GM12878 (cell line): ENCODE results near the gene ALX1. TPM values are rescaled to one million over a fixed set of nuclear protein-coding genes. Genes with fewer than 3 reads are reported as not detected.

ENCODE experiments used
- ATAC-seq: fragments of 200-7000 bp; cut with Tn5 transposase; 3 replicates; pipeline ENCODE4 v1.9.1; 2020; ENCODE audit warnings: mild to moderate bottlenecking, moderate library complexity
- BruUV-seq: library from RNA; stranded (reverse); fragments of 400-500 nt; replicated peaks from 2 replicates; lab custom pipeline; 2021; lab: Mats Ljungman, UMichigan
- CTCF ChIA-PET: fragments of 300-600 bp; sonication (Branson Sonifier 250); formaldehyde crosslinking; extraction: SDS; loops from one replicate; lab custom pipeline; 2021; ENCODE audit warnings: inconsistent platforms; lab: Yijun Ruan, JAX
- POLR2A ChIA-PET: fragments of 350-600 bp; formaldehyde crosslinking; extraction: SDS; loops from one replicate; lab custom pipeline; 2021; ENCODE audit warnings: inconsistent platforms; lab: Charles Lee
- RAD21 ChIA-PET: fragments of 300-600 bp; sonication (Branson Sonifier 250); formaldehyde crosslinking; loops from one replicate; lab custom pipeline; 2023; ENCODE audit warnings: antibody characterized with exemption; ENCODE audit not compliant: unreplicated experiment; lab: Charles Lee
- SMC1A ChIA-PET: fragments of 300-600 bp; sonication (Branson Sonifier 250); formaldehyde crosslinking; loops from one replicate; lab custom pipeline; 2023; ENCODE audit not compliant: unreplicated experiment, uncharacterized antibody; lab: Charles Lee
- DNase-seq: peaks from one replicate; pipeline ENCODE4 v3.0.0-alpha.2; 2011; ENCODE audit warnings: low read depth, low spot score
- FAIRE-seq: peaks from 3 replicates; lab custom pipeline; 2011; peaks lifted over from hg19 to GRCh38; lab: Jason Lieb, UNC
- H2AFZ ChIP-seq: 2 replicates; pipeline ENCODE4 v1.6.0; 2011; ENCODE audit warnings: low read depth, low read length, control low read depth; ENCODE audit not compliant: control insufficient read depth
- H3K27ac ChIP-seq: 2 replicates; pipeline ENCODE4 v1.5.1; 2011; ENCODE audit warnings: control low read depth; ENCODE audit not compliant: control insufficient read depth, insufficient read depth
- H3K27me3 ChIP-seq, 2 experiments: replicated peaks in 1 of 2; 2 replicates each; pipeline versions ENCODE4 v1.6.0 to v1.6.1; 2011; ENCODE audit warnings: low read length in 1 of 2; ENCODE audit not compliant: control insufficient read depth in 2 of 2, insufficient read depth in 2 of 2
- H3K36me3 ChIP-seq, 2 experiments: 2 replicates each; pipeline ENCODE4 v1.5.1; 2011; ENCODE audit warnings: low read length in 1 of 2; ENCODE audit not compliant: control insufficient read depth in 2 of 2, insufficient read depth in 2 of 2
- H3K4me1 ChIP-seq: 2 replicates; pipeline ENCODE4 v1.6.1; 2011; ENCODE audit warnings: mild to moderate bottlenecking, low read length, moderate library complexity, mixed read lengths; ENCODE audit not compliant: control insufficient read depth, insufficient read depth
- H3K4me2 ChIP-seq: 2 replicates; pipeline ENCODE4 v1.6.0; 2011; ENCODE audit warnings: control low read depth; ENCODE audit not compliant: control insufficient read depth, insufficient read depth
- H3K4me3 ChIP-seq: fragments of 200-600 bp; sonication (generic); 2 replicates; pipeline ENCODE4 v1.5.1; 2016
- H3K79me2 ChIP-seq: 2 replicates; pipeline ENCODE4 v1.6.0; 2011; ENCODE audit warnings: low read length; ENCODE audit not compliant: control insufficient read depth, insufficient read depth
- H3K9ac ChIP-seq: 2 replicates; pipeline ENCODE4 v1.8.0; 2011; ENCODE audit warnings: low read length, control low read depth, mixed read lengths; ENCODE audit not compliant: control insufficient read depth, insufficient read depth
- H3K9me3 ChIP-seq: replicated peaks from 3 replicates; pipeline ENCODE4 v1.5.1; 2011; ENCODE audit warnings: mild to moderate bottlenecking, low read length; ENCODE audit not compliant: control insufficient read depth, insufficient read depth
- H4K20me1 ChIP-seq: 2 replicates; pipeline ENCODE4 v1.6.0; 2011; ENCODE audit not compliant: control insufficient read depth, insufficient read depth
- ATF7 ChIP-seq: fragments of 450-650 bp; IDR thresholded peaks from 2 replicates; pipeline ENCODE4 v1.6.1; 2016; ENCODE audit warnings: low read depth, mild to moderate bottlenecking
- GATAD2B ChIP-seq: fragments of 450-650 bp; conservative IDR thresholded peaks from 2 replicates; pipeline ENCODE4 v1.6.1; 2017; ENCODE audit warnings: low read depth, mild to moderate bottlenecking, moderate library complexity
- KAT2A ChIP-seq: conservative IDR thresholded peaks from 2 replicates; pipeline ENCODE4 v1.6.1; 2011; ENCODE audit warnings: low read depth, low read length; ENCODE audit not compliant: control insufficient read depth
- MEF2B ChIP-seq: fragments of 450-650 bp; IDR thresholded peaks from 2 replicates; pipeline ENCODE4 v1.6.1; 2018; ENCODE audit warnings: mild to moderate bottlenecking, moderate library complexity; ENCODE audit not compliant: partially characterized antibody, poor library complexity, severe bottlenecking
- NRF1 ChIP-seq: conservative IDR thresholded peaks from 2 replicates; pipeline ENCODE4 v1.6.1; 2011; ENCODE audit warnings: mild to moderate bottlenecking, low read depth, low read length, improper control_type of control experiment
- SUPT20H ChIP-seq: IDR thresholded peaks from 2 replicates; pipeline ENCODE4 v1.6.1; 2011; ENCODE audit warnings: low read depth, mild to moderate bottlenecking, low read length, moderate library complexity, borderline replicate concordance; ENCODE audit not compliant: control insufficient read depth
- WGBS: methylation state at CpG from one replicate; pipeline ENCODE4 v1.1.6; 2016; ENCODE audit warnings: low lambda C conversion rate; ENCODE audit not compliant: insufficient replicate concordance, insufficient coverage; ENCODE audit errors: missing lambda C conversion rate; 5-methylcytosine and 5-hydroxymethylcytosine counted together
- in situ Hi-C: fragments of 300-500 bp; cut with MboI; formaldehyde crosslinking; loops from 9 replicates; pipeline ENCODE4 v1.14.3; 2018; ENCODE audit warnings: mixed read lengths
- intact Hi-C: fragments of 100-400 bp; cut with micrococcal nuclease; formaldehyde crosslinking; loops from one replicate; pipeline ENCODE4 v1.14.2; 2022; ENCODE audit not compliant: unreplicated experiment
- polyA plus RNA-seq, 11 experiments: library from polyadenylated mRNA; depleted of rRNA in 4 of 11; unstranded in 6 of 11; stranded (reverse) in 5 of 11; fragments of >200 nt; fragmentation: Nextera tagmentation in 4 of 11; fragmentation: Illumina TruSeq in 1 of 11; extraction: Ambion mirVana in 4 of 11; extraction: Trizol in 1 of 11; gene quantifications; 1 replicate in 1 of 11; 2 replicates in 10 of 11; pipeline versions ENCODE4 v1.2.1 to v1.2.3, GENCODE V29; 2011 to 2016; ENCODE audit warnings: inconsistent platforms in 2 of 11, missing spikeins in 2 of 11, low read depth in 1 of 11
- total RNA-seq, 4 experiments: library from RNA; depleted of rRNA in 3 of 4; stranded (reverse); fragments of >200 nt in 3 of 4; fragmentation: Illumina TruSeq in 1 of 4; extraction: Trizol in 1 of 4; gene quantifications; 2 replicates each; pipeline versions ENCODE4 v1.2.1 to v1.2.3, GENCODE V29; 2013 to 2021
- TF ChIP-seq, protein P1 (sequence below): fragments of 450-650 bp; conservative IDR thresholded peaks from 2 replicates; pipeline ENCODE4 v1.6.1; 2017; ENCODE audit warnings: mild to moderate bottlenecking, moderate library complexity
- TF ChIP-seq, protein P2 (sequence below): IDR thresholded peaks from 2 replicates; pipeline ENCODE4 v1.6.1; 2012; ENCODE audit warnings: improper control_type of control experiment, low read depth, low read length; ENCODE audit not compliant: insufficient replicate concordance
- TF ChIP-seq, protein P3 (sequence below): fragments of 450-650 bp; IDR thresholded peaks from 2 replicates; pipeline ENCODE4 v1.6.1; 2016; ENCODE audit warnings: mild to moderate bottlenecking, moderate library complexity, borderline replicate concordance

Gene ALX1
- total and polyA plus RNA-seq, 10 of the 15 experiments (the other 5 are each of a cell fraction or from before 2014, with no cell fraction given), result 0.06 TPM; not detected in 9

DNA sequence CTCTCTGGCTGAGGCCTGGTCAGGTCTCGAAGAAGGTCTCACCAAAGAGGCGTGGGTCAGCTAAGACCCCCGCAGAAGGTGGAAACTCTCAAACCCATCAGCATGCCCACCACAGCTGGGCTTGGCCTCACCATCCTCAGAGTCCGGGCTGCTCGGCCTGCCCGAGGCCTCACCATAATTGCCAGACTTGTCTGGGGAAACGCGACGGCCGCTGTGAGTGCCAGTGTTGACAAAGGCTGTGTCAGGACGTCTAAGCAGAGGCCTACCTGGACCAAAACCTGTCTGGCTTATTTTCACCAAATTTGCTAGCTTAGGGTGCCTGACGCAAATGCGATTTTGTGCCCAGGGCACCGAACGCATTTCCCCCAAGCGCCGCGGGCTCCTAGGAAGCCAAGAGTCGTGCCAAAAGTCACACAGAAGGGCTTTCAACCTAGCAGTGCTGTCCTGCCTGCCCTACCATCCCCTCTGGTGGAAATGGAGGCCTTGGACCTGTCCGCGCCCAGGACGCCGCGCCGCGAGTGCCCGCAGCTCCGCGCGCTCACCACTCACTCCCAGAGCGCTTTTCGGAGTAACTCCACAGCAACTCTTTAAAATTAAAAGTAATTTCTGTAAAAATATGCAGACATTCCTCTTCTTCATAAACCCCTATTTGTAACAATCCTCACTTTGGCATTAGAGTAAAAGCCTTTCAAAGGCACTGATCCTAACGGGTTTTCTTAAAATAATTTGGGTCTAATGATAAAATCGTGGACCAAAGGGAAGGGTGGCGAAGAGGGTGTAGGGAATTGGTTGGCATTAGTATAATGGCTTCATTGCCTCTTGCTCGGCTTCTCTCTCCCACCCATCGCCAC lies 1.2 kb upstream of the ALX1 start:
- ChIA-PET SMC1A (no interaction called here), RAD21 (no interaction called here), POLR2A (no interaction called here), CTCF (no interaction called here)
- no peaks in the 10 kb centered on the region for H3K36me3 ChIP-seq
- no TSS peak for BruUV-seq
- intact Hi-C loops, result no loop called here
- WGBS, result 50% methylated on average over 37 of the region's 37 CpGs
- H3K9ac ChIP-seq, result no peak overlapping the region
- no peak overlapping the region for H3K4me2 ChIP-seq
- DNase-seq (no peak), ATAC-seq (no peak), FAIRE-seq (no peak)
- no peaks in the 10 kb centered on the region for H3K9me3 ChIP-seq
- H3K27me3 ChIP-seq, result peaks cover 3 to 5% of the 10 kb centered on the region in 2 experiments; a peak in 3 of 4 replicates
- no peak overlapping the region for H3K27ac ChIP-seq
- no peak overlapping the region for H2AFZ ChIP-seq
- no peaks in the 10 kb centered on the region for H3K4me1 ChIP-seq
- H3K4me3 ChIP-seq, result no peak overlapping the region
- in situ Hi-C loops, result no loop called here
- H4K20me1 ChIP-seq, result no peaks in the 10 kb centered on the region
- H3K79me2 ChIP-seq, result no peaks in the 10 kb centered on the region
- TF ChIP-seq ATF7, result no peak
- TF ChIP-seq SUPT20H, result no peak
- TF ChIP-seq, protein P1, sequence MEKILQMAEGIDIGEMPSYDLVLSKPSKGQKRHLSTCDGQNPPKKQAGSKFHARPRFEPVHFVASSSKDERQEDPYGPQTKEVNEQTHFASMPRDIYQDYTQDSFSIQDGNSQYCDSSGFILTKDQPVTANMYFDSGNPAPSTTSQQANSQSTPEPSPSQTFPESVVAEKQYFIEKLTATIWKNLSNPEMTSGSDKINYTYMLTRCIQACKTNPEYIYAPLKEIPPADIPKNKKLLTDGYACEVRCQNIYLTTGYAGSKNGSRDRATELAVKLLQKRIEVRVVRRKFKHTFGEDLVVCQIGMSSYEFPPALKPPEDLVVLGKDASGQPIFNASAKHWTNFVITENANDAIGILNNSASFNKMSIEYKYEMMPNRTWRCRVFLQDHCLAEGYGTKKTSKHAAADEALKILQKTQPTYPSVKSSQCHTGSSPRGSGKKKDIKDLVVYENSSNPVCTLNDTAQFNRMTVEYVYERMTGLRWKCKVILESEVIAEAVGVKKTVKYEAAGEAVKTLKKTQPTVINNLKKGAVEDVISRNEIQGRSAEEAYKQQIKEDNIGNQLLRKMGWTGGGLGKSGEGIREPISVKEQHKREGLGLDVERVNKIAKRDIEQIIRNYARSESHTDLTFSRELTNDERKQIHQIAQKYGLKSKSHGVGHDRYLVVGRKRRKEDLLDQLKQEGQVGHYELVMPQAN, result no peak
- no peak for TF ChIP-seq NRF1
- TF ChIP-seq MEF2B, result no peak
- TF ChIP-seq KAT2A, result no peak
- TF ChIP-seq, protein P2, sequence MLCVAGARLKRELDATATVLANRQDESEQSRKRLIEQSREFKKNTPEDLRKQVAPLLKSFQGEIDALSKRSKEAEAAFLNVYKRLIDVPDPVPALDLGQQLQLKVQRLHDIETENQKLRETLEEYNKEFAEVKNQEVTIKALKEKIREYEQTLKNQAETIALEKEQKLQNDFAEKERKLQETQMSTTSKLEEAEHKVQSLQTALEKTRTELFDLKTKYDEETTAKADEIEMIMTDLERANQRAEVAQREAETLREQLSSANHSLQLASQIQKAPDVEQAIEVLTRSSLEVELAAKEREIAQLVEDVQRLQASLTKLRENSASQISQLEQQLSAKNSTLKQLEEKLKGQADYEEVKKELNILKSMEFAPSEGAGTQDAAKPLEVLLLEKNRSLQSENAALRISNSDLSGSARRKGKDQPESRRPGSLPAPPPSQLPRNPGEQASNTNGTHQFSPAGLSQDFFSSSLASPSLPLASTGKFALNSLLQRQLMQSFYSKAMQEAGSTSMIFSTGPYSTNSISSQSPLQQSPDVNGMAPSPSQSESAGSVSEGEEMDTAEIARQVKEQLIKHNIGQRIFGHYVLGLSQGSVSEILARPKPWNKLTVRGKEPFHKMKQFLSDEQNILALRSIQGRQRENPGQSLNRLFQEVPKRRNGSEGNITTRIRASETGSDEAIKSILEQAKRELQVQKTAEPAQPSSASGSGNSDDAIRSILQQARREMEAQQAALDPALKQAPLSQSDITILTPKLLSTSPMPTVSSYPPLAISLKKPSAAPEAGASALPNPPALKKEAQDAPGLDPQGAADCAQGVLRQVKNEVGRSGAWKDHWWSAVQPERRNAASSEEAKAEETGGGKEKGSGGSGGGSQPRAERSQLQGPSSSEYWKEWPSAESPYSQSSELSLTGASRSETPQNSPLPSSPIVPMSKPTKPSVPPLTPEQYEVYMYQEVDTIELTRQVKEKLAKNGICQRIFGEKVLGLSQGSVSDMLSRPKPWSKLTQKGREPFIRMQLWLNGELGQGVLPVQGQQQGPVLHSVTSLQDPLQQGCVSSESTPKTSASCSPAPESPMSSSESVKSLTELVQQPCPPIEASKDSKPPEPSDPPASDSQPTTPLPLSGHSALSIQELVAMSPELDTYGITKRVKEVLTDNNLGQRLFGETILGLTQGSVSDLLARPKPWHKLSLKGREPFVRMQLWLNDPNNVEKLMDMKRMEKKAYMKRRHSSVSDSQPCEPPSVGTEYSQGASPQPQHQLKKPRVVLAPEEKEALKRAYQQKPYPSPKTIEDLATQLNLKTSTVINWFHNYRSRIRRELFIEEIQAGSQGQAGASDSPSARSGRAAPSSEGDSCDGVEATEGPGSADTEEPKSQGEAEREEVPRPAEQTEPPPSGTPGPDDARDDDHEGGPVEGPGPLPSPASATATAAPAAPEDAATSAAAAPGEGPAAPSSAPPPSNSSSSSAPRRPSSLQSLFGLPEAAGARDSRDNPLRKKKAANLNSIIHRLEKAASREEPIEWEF, result no peak
- no peak for TF ChIP-seq GATAD2B
- TF ChIP-seq, protein P3, sequence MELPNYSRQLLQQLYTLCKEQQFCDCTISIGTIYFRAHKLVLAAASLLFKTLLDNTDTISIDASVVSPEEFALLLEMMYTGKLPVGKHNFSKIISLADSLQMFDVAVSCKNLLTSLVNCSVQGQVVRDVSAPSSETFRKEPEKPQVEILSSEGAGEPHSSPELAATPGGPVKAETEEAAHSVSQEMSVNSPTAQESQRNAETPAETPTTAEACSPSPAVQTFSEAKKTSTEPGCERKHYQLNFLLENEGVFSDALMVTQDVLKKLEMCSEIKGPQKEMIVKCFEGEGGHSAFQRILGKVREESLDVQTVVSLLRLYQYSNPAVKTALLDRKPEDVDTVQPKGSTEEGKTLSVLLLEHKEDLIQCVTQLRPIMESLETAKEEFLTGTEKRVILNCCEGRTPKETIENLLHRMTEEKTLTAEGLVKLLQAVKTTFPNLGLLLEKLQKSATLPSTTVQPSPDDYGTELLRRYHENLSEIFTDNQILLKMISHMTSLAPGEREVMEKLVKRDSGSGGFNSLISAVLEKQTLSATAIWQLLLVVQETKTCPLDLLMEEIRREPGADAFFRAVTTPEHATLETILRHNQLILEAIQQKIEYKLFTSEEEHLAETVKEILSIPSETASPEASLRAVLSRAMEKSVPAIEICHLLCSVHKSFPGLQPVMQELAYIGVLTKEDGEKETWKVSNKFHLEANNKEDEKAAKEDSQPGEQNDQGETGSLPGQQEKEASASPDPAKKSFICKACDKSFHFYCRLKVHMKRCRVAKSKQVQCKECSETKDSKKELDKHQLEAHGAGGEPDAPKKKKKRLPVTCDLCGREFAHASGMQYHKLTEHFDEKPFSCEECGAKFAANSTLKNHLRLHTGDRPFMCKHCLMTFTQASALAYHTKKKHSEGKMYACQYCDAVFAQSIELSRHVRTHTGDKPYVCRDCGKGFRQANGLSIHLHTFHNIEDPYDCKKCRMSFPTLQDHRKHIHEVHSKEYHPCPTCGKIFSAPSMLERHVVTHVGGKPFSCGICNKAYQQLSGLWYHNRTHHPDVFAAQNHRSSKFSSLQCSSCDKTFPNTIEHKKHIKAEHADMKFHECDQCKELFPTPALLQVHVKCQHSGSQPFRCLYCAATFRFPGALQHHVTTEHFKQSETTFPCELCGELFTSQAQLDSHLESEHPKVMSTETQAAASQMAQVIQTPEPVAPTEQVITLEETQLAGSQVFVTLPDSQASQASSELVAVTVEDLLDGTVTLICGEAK, result no peak
